ENCODE data around the gene ZNF593. TPM values are rescaled to one million over a fixed set of nuclear protein-coding genes. Genes with fewer than 3 reads are reported as not detected.

ZNF593 gene
- total and polyA plus RNA-seq, 10 of the 15 experiments (the other 5 are each of a cell fraction or from before 2014, with no cell fraction given): 7.7 to 156 (median 51.0) TPM

DNA sequence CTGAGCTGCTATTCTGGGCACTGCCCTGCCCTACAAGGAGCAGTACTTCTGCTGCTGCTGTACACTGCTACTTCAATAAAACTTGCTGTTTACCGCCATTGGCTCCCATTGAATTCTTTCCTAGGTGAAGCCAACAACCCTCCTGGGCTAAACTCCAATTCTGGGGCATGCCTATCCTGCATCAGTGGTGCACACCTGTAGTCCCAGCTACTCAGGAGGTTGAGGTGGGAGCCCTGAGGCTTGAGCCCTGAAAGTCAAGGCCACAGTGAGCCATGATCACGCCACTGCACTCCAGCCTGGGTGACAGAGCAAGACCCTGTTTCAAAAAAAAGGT, 36.9 kb upstream of the ZNF593 start (continued):
- TF ChIP-seq, protein P1, sequence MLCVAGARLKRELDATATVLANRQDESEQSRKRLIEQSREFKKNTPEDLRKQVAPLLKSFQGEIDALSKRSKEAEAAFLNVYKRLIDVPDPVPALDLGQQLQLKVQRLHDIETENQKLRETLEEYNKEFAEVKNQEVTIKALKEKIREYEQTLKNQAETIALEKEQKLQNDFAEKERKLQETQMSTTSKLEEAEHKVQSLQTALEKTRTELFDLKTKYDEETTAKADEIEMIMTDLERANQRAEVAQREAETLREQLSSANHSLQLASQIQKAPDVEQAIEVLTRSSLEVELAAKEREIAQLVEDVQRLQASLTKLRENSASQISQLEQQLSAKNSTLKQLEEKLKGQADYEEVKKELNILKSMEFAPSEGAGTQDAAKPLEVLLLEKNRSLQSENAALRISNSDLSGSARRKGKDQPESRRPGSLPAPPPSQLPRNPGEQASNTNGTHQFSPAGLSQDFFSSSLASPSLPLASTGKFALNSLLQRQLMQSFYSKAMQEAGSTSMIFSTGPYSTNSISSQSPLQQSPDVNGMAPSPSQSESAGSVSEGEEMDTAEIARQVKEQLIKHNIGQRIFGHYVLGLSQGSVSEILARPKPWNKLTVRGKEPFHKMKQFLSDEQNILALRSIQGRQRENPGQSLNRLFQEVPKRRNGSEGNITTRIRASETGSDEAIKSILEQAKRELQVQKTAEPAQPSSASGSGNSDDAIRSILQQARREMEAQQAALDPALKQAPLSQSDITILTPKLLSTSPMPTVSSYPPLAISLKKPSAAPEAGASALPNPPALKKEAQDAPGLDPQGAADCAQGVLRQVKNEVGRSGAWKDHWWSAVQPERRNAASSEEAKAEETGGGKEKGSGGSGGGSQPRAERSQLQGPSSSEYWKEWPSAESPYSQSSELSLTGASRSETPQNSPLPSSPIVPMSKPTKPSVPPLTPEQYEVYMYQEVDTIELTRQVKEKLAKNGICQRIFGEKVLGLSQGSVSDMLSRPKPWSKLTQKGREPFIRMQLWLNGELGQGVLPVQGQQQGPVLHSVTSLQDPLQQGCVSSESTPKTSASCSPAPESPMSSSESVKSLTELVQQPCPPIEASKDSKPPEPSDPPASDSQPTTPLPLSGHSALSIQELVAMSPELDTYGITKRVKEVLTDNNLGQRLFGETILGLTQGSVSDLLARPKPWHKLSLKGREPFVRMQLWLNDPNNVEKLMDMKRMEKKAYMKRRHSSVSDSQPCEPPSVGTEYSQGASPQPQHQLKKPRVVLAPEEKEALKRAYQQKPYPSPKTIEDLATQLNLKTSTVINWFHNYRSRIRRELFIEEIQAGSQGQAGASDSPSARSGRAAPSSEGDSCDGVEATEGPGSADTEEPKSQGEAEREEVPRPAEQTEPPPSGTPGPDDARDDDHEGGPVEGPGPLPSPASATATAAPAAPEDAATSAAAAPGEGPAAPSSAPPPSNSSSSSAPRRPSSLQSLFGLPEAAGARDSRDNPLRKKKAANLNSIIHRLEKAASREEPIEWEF (IDR thresholded peaks at IDR 0.05; ENCODE audit: insufficient replicate concordance, low read depth, low read length): no peak
- TF ChIP-seq FOS (IDR thresholded peaks at IDR 0.05; ENCODE audit: borderline replicate concordance, extremely low read depth, insufficient read length) (no peak), ZZZ3 (IDR thresholded peaks at IDR 0.05; ENCODE audit: control insufficient read depth, insufficient read length, low read depth) (no peak), CHD2 (IDR thresholded peaks at IDR 0.05; ENCODE audit: borderline replicate concordance, low read depth, low read length) (no peak), JUND (IDR thresholded peaks at IDR 0.05; ENCODE audit: low read depth, low read length) (no peak)

DNA sequence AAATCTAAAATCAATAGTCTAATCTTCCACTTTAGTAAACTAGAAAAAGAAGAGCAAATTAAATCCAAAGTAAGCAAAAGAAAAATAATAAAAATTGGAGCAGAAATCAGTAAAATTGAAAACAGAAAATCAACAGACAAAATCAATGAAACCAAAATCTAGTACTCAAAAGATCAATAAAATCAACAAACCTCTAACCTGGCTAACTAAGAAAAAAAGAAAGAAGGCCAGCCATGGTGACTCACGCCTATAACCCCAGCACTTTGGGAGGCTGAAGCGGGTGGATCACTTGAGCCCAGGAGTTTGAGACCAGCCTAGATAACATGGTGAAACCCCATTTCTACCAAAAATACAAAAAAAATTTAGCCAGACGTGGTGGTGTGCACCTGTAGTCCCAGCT, 35.2 kb upstream of the ZNF593 start:
- SMC1A ChIA-PET (ENCODE audit: uncharacterized antibody, unreplicated experiment): no interaction called here
- no peak overlapping the region for H3K9ac ChIP-seq (ENCODE audit: control insufficient read depth, insufficient read depth, low read length)
- H3K36me3 ChIP-seq (ENCODE audit: control insufficient read depth in 2 of 2, insufficient read depth in 2 of 2, low read length in 1 of 2): no peaks in the 10 kb centered on the region
- no peaks in the 10 kb centered on the region for H3K9me3 ChIP-seq (replicated peaks; ENCODE audit: control insufficient read depth, insufficient read depth, low read length)
- CTCF ChIA-PET: no interaction called here
- H4K20me1 ChIP-seq (ENCODE audit: control insufficient read depth, insufficient read depth): no peaks in the 10 kb centered on the region
- DNase-seq (ENCODE audit: low read depth, low spot score) (no peak), FAIRE-seq (no peak), ATAC-seq (no peak)
- in situ Hi-C loops (cut with MboI) (no loop called here), intact Hi-C loops (cut with micrococcal nuclease; ENCODE audit: unreplicated experiment) (no loop called here)
- no TSS peak for BruUV-seq (replicated peaks)
- 54% methylated on average over 3 of the region's 3 CpGs for WGBS (ENCODE audit: insufficient coverage, insufficient replicate concordance, low lambda C conversion rate, missing lambda C conversion rate)
- H3K4me3 ChIP-seq: no peak overlapping the region
- no peak overlapping the region for H2AFZ ChIP-seq (ENCODE audit: control insufficient read depth, low read depth, low read length)
- H3K4me1 ChIP-seq (ENCODE audit: control insufficient read depth, insufficient read depth, low read length): no peaks in the 10 kb centered on the region
- no peaks in the 10 kb centered on the region for H3K79me2 ChIP-seq (ENCODE audit: control insufficient read depth, insufficient read depth, low read length)
- no peaks in the 10 kb centered on the region for H3K27me3 ChIP-seq (replicated peaks in 1 of 2; ENCODE audit: control insufficient read depth in 2 of 2, insufficient read depth in 2 of 2, low read length in 1 of 2)
- H3K27ac ChIP-seq (ENCODE audit: control insufficient read depth, insufficient read depth): no peak overlapping the region
- TF ChIP-seq LARP7 (IDR thresholded peaks at IDR 0.05) (no peak), CBFB (IDR thresholded peaks at IDR 0.05; ENCODE audit: low read depth) (no peak)
- TF ChIP-seq, protein P2, sequence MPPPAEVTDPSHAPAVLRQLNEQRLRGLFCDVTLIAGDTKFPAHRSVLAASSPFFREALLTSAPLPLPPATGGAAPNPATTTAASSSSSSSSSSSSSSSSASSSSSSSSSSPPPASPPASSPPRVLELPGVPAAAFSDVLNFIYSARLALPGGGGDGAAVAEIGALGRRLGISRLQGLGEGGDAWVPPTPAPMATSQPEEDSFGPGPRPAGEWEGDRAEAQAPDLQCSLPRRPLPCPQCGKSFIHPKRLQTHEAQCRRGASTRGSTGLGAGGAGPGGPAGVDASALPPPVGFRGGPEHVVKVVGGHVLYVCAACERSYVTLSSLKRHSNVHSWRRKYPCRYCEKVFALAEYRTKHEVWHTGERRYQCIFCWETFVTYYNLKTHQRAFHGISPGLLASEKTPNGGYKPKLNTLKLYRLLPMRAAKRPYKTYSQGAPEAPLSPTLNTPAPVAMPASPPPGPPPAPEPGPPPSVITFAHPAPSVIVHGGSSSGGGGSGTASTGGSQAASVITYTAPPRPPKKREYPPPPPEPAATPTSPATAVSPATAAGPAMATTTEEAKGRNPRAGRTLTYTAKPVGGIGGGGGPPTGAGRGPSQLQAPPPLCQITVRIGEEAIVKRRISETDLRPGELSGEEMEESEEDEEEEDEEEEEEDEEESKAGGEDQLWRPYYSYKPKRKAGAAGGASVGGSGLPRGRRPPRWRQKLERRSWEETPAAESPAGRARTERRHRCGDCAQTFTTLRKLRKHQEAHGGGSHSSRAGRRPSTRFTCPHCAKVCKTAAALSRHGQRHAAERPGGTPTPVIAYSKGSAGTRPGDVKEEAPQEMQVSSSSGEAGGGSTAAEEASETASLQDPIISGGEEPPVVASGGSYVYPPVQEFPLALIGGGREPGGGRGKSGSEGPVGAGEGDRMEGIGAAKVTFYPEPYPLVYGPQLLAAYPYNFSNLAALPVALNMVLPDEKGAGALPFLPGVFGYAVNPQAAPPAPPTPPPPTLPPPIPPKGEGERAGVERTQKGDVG (CRISPR knock-in tag; IDR thresholded peaks at IDR 0.05): no peak
- RAD21 ChIA-PET (ENCODE audit: unreplicated experiment): no interaction called here
- POLR2A ChIA-PET: no interaction called here
- H3K4me2 ChIP-seq (ENCODE audit: control insufficient read depth, insufficient read depth): no peak overlapping the region
